Middle frontal gyrus (tissue), 1 donor: Measurements from ENCODE around the gene ACOT12.

Experiments used
- DNase-seq: peaks from one replicate; pipeline ENCODE4 v3.0.0-alpha.2; 2015; ENCODE audit warnings: low spot score; ENCODE audit errors: extremely low spot score

The ACOT12 gene

GRCh38 chr5:81400375-81400774 is 6.4 kb upstream of the ACOT12 start:
- DNase-seq, result no peak

- DNase-seq, result no peak
Observed at GRCh38 chr5:81398741-81399140, 4.8 kb upstream of the ACOT12 start.

- no peak for DNase-seq
Observed at GRCh38 chr5:81397176-81397575, 3.2 kb upstream of the ACOT12 start.

GRCh38 chr5:81395262-81395661 is 1.3 kb upstream of the ACOT12 start:
- no peak for DNase-seq

- no peak for DNase-seq
Observed at GRCh38 chr5:81393430-81393782, 528 bp downstream of the ACOT12 start.

DNA sequence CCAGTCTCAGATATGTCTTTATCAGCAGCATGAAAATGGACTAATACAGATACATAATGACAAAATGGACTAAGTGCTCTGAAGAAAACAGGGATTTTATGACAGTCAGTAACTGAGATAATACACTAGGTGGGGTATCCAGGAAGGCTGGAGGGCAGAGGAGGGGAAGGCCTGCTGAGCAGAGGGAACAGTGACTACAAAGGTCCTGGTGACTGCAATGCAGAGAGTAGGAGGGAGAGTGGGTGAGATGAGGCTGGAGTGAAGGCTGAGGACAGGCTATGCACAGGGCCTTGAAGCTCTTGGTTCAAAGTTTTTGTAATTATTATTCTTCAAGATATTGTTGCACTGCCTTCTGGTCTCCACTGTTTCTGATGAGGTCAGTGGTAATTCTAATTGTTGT is 4.9 kb downstream of the ACOT12 start:
- DNase-seq, result no peak

GRCh38 chr5:81388169-81388568 is 5.8 kb downstream of the ACOT12 start:
- DNase-seq, result no peak

DNA sequence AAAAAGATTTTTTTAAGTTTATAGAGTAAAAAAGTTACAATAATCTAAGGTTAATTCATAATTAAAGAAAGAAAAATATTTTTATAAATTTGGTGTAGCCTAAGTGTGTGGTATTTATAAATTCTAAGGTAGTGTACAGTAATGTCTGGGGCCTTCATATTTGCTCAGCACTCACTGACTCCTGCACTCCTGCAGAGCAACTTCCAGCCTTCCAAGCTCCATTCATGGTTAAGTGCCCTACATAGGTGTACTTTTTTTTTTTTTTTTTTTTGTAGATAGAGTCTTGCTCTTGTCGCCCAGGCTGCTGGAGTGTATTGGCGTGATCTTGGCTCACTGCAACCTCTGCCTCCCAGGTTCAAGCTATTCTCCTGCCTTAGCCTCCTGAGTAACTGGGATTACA is 10.1 kb downstream of the ACOT12 start:
- DNase-seq, result no peak

DNA sequence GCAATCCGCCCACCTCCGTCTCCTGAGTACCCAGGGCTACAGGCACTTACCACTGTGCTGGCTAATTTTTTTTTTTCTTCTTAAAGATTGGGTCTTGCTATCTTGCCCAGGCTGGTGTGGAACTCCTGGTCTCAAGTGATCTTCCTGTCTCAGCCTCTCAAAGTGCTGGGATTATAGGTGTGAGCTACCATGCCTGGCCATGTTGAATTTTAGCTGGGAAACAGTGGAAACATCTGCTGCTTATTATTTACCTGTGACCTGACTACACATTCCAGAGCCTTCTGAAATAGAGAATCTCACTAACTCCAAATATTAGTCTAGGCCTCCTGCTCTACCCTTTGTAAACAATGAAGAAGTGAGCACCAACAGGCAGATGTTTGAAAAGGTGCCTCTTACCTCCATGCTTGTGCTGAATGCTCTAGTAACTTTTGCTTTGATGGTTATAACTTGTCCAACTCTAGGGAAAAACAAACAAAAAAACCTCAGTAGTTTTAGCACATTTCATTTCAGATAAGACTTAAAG is 22.5 kb downstream of the ACOT12 start:
- no peak for DNase-seq

- no peak for DNase-seq
Observed at GRCh38 chr5:81370912-81371311, 23.0 kb downstream of the ACOT12 start.

DNA sequence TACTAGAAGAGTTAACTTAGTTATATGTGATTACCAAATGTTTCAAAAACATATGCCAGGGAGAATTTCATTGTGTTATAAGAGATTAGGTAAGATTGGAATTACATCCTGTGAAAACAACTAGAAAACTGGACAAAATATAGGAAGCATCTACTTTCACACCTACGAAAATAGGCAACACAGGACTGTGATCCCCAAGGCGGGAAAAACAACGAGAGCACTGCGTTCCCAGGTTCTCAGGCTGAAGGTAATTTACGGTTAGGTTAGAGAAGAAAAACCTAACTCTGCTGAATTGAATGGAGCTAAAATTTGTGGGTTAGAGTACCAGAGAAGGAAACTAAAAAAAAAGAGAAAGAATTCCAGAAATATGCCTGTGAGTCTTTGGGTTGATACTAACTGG is 28.4 kb downstream of the ACOT12 start:
- DNase-seq, result no peak

- DNase-seq, result no peak
Observed at GRCh38 chr5:81363093-81363871, 30.7 kb downstream of the ACOT12 start.

DNA sequence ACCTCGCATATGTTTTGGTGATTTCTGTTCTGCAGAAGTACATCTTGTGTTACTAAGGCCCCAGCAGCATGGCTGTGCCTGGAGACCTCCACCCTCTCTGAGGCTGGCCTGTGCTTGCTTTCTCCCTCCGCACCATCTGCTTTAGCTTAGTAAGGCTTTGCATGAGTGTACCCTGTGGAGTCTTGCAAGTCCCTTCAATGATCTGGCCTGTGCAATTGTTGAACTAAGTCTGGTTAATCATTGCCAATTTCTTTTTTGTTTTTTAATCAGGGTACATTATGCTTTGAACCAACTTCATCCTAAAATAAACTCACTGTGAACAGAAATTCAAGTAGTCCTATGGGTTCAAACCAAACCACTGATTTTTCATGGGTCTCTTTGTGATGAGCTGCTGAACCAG is 32.3 kb downstream of the ACOT12 start:
- DNase-seq, result no peak

DNA sequence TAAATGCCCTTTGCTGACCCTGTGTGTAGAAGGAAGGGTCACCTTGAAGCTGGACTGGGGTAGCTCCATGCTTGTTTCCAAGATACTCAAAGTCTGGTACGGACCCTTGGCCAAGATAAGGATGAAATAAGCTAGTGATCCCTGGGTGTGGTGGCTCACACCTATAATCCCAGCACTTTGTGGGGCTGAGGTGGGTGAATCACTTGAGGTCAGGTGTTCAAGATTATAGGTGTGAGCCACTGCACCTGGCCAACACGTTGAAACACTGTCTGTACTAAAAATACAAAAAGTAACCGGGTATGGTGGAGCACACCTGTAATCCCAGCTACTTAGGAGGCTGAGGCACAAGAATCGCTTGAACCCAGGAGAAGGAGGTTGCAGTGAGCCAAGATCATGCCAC is 33.3 kb downstream of the ACOT12 start:
- DNase-seq, result no peak

GRCh38 chr5:81359881-81360280 is 34.1 kb downstream of the ACOT12 start:
- DNase-seq, result no peak

DNA sequence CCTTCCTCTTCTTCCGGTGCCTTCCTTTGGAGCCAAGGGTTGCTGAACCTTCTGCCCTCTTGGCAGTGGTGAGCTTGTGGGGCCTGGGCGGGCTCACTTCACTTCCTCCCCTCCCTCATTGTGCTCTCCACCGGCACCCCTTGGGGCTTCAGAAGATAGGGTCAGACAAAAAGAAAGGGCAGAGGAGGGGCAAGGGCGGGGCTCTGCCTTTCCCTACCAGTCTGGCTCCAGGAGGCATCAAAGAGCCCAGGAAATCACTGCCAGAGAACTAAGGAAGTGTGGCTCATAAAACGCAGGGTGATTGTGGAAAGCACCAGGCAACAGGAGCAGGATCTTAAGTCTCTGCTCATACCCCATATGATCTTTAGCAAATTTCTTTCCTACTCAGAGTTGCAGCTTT is 34.8 kb downstream of the ACOT12 start:
- no peak for DNase-seq

DNA sequence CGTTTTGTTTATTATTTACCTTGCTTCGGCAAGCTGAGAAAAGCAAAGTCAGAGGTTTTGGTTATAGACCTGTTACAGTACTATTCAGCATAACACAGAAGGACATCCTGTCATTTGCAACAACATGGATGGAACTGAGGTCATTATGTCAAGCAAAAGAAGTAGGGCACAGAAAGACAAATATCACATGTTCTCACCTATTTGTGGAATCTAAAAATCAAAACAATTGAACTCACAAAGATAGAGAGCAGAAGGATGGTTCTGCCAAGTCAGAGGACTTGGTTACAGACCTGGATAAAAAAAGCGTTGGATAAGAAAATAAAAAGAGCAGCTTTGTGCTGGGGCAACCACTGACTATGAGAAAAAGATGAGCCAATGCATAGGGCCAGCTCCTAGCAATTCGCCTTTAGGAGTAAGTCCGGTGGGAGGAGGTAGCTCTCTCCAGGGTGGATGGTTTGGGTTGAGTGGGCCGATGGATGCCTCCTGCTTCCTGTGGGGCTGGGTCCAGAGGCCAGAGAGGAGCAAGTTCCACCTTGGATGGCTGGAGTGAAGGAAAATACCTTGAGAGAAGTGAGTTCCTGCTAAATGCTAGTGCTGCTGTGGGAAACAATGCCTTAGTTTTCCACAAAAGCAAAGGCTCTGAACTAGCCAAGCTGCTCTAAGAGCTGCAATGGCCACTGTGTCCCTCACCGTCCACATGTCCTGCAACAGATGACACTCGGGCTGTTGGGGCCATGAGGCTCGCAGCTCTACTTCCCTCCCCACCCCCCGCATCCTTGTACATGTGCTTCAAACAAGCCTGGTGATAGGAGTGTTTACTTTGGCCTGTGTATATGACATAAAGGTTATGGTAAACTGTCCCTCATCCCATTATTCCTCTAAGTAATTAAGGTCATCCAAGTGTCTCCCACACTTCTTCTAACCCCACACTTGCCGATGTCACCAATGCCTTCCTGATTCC is 38.4 kb downstream of the ACOT12 start:
- DNase-seq, result no peak

- DNase-seq, result no peak
Observed at GRCh38 chr5:81354093-81354492, 39.8 kb downstream of the ACOT12 start.

DNA sequence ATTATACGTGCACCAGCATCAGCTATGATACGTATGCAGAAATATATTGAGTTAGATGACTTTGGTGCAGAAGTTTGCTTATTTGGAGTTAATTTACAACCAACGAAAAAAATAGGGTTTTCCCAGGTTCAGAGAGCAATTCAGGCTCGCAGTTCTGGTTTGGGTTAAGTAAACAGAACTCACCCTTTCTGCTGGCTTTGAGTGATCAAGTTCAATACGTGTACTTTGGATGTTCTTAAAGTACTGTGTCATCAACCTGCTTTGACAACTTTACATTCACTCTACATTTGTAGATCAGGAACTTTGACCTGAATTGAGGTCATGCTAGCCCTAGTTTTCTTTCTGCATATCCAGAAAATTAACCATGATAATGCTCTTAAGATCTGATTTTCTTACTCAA is 40.7 kb downstream of the ACOT12 start:
- no peak for DNase-seq

- DNase-seq, result no peak
Observed at GRCh38 chr5:81350507-81350906, 43.4 kb downstream of the ACOT12 start.

DNA sequence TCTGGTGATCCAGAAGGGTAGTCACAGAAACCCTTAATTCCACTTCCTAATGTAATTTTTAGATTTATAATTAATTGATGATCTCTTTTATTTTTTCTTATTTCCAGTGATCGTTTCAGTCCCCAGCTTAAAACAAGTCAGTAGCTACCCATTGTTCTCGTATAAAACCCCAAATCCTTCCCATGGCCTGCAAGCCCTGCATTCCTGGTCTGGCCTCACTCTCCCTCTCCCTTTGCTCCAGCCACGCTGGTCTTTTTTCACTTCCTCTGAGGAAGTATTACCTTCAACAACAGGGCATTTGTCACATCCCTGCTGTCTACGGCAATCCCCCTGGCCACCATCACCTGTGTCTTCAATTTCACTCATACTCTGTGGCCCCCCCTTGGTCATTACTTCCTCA is 44.8 kb downstream of the ACOT12 start:
- DNase-seq, result no peak

- no peak for DNase-seq
Observed at GRCh38 chr5:81345411-81346003, 48.4 kb downstream of the ACOT12 start.
